Measurements from ENCODE around the gene ENTPD6. TPM values are rescaled to one million over a fixed set of nuclear protein-coding genes. Genes with fewer than 3 reads are reported as not detected.

The ENTPD6 gene
- total and polyA plus RNA-seq, 2 of the 4 experiments (the other 2 are of a cell fraction) = 61.1 to 98.6 TPM

GRCh38 chr20:25244976-25245375 lies 49.5 kb downstream of the ENTPD6 start:
- no peak overlapping the region for H4K91ac ChIP-seq (ENCODE audit: insufficient read depth, low read depth, low read length)
- H3K36me3 ChIP-seq (ENCODE audit: control insufficient read depth, insufficient read depth, low read length) = no peaks in the 10 kb centered on the region
- H3K27me3 ChIP-seq (ENCODE audit: control insufficient read depth, insufficient read depth, low read length) = no peaks in the 10 kb centered on the region
- dilution Hi-C loops (cut with HindIII; ENCODE audit: low sequenced_read_pairs, unreplicated experiment) (no loop called here), intact Hi-C loops (cut with micrococcal nuclease) (loop anchor here (5.0 kb wide), 2 partner anchors 152 to 178 kb away; no protein-coding TSS in a partner anchor), in situ Hi-C loops (cut with MboI; ENCODE audit: low sequenced_read_pairs) (no loop called here)
- H3K9ac ChIP-seq (ENCODE audit: low read depth, low read length) = no peak overlapping the region
- ATAC-seq (ENCODE audit: low read depth) = no peak
- no peak overlapping the region for H3K23ac ChIP-seq (ENCODE audit: low read depth, low read length)
- no peak overlapping the region for H4K5ac ChIP-seq (ENCODE audit: low read depth, low read length)
- no peaks in the 10 kb centered on the region for H3K9me3 ChIP-seq (ENCODE audit: control insufficient read depth, insufficient read depth, low read length)
- no peak overlapping the region for H3K56ac ChIP-seq (ENCODE audit: extremely low read depth, insufficient read depth, low read length)
- H4K20me1 ChIP-seq (ENCODE audit: insufficient read depth, low read length) = peaks cover 12% of the 10 kb centered on the region
- H3K9me1 ChIP-seq (ENCODE audit: insufficient read depth, low read length) = peaks cover 14% of the 10 kb centered on the region
- H2AK5ac ChIP-seq (ENCODE audit: low read depth, low read length) = peak overlapping the region; percentile 43; the same call in 1 of the 2 replicates
- H2BK15ac ChIP-seq (ENCODE audit: low read depth, low read length) = no peak overlapping the region
- no peak overlapping the region for H3K4ac ChIP-seq (ENCODE audit: low read depth, low read length)
- TF ChIP-seq, protein P1, sequence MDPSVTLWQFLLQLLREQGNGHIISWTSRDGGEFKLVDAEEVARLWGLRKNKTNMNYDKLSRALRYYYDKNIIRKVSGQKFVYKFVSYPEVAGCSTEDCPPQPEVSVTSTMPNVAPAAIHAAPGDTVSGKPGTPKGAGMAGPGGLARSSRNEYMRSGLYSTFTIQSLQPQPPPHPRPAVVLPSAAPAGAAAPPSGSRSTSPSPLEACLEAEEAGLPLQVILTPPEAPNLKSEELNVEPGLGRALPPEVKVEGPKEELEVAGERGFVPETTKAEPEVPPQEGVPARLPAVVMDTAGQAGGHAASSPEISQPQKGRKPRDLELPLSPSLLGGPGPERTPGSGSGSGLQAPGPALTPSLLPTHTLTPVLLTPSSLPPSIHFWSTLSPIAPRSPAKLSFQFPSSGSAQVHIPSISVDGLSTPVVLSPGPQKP (IDR thresholded peaks at IDR 0.05; ENCODE audit: borderline replicate concordance, low read depth, low read length) = no peak
- TF ChIP-seq SMC3 (IDR thresholded peaks at IDR 0.05; ENCODE audit: low read depth, low read length) = no peak
- TF ChIP-seq RAD21 (IDR thresholded peaks at IDR 0.05; ENCODE audit: low read length) = no peak
- no peak for TF ChIP-seq RFX5 (IDR thresholded peaks at IDR 0.05; ENCODE audit: low read depth, low read length)
- TF ChIP-seq POLR2A (IDR thresholded peaks at IDR 0.05; ENCODE audit: low read depth, low read length) = no peak
- no peak for TF ChIP-seq FOS (IDR thresholded peaks at IDR 0.05; ENCODE audit: low read depth, low read length)
- TF ChIP-seq CTCF (conservative IDR thresholded peaks at IDR 0.05; ENCODE audit: low read depth, low read length) = no peak
- no peak for TF ChIP-seq USF2 (IDR thresholded peaks at IDR 0.05; ENCODE audit: low read depth, low read length)
- no peak for TF ChIP-seq CEBPB (IDR thresholded peaks at IDR 0.05; ENCODE audit: low read depth, low read length)
- no peak for TF ChIP-seq NFE2L2 (IDR thresholded peaks at IDR 0.05; ENCODE audit: low read depth, low read length)
- no peak for TF ChIP-seq MAZ (IDR thresholded peaks at IDR 0.05; ENCODE audit: borderline replicate concordance, low read depth, low read length)
- no peak for TF ChIP-seq RCOR1 (IDR thresholded peaks at IDR 0.05; ENCODE audit: insufficient replicate concordance, low read length)
- no TSS peak for BruUV-seq (replicated peaks)
- no peak overlapping the region for H3K14ac ChIP-seq (replicated peaks; ENCODE audit: low read depth, low read length)
- H2BK120ac ChIP-seq (ENCODE audit: low read depth, low read length) = no peak overlapping the region
- WGBS, 2 experiments (ENCODE audit: extremely low coverage in 2 of 2, insufficient read length in 1 of 2) = 100% methylated on average over 3 of the region's 5 CpGs; no CpG with 5 or more reads in 1 of the 2 experiments
- no peak overlapping the region for H3K18ac ChIP-seq (ENCODE audit: low read depth, low read length)
- H3K27ac ChIP-seq (ENCODE audit: insufficient read depth, low read length) = no peak overlapping the region
- no peak for DNase-seq
- H3K4me3 ChIP-seq (ENCODE audit: insufficient read depth, low read depth, low read length) = no peak overlapping the region
- no peak overlapping the region for H3K4me2 ChIP-seq (ENCODE audit: low read depth, low read length)
- no peak overlapping the region for H2BK20ac ChIP-seq (ENCODE audit: low read depth, low read length)
- peaks cover 0 to 23% of the 10 kb centered on the region in 2 experiments; a peak in 3 of 4 replicates for H3K79me1 ChIP-seq (ENCODE audit: low read depth in 1 of 2, low read length in 2 of 2)
- no peak overlapping the region for H4K8ac ChIP-seq (ENCODE audit: low read depth in 2 of 2, low read length in 2 of 2)
- H2BK5ac ChIP-seq (ENCODE audit: low read depth, low read length, poor library complexity, severe bottlenecking) = no peak overlapping the region
- ChIA-PET CTCF (no interaction called here), POLR2A (ENCODE audit: unreplicated experiment) (no interaction called here)
- H2AFZ ChIP-seq (replicated peaks; ENCODE audit: low read length, poor library complexity) = no peak overlapping the region
- H2AK9ac ChIP-seq (replicated peaks; ENCODE audit: low read depth, low read length, poor library complexity) = no peak overlapping the region
- H3K4me1 ChIP-seq (ENCODE audit: control insufficient read depth, insufficient read depth, low read length) = peaks cover 6% of the 10 kb centered on the region

Measured in IMR-90 (cell line).